ENCODE results near the gene RYK.
"Not testable (repeated sequence)": the region's sequence is repeated elsewhere in the genome, so short reads cannot be mapped to it uniquely, and the experiment has no call there.

Gene RYK

GRCh38 chr3:134216851-134217250, 33.8 kb downstream of the RYK start:
- no peak for DNase-seq

- peak in 3 of 51 donors; percentile 6 to 7 (median 6) for DNase-seq
Measured at GRCh38 chr3:134216191-134216764, 34.4 kb downstream of the RYK start.

GRCh38 chr3:134214239-134214638, 36.4 kb downstream of the RYK start:
- DNase-seq = no peak

GRCh38 chr3:134212967-134213665, 37.5 kb downstream of the RYK start:
- peak in 48 of 51 donors; percentile 4 to 93 (median 60) for DNase-seq

- peak in 4 of 51 donors; percentile 1 to 20 (median 7) for DNase-seq
Measured at GRCh38 chr3:134211797-134212196, 38.9 kb downstream of the RYK start.

- no peak for DNase-seq
Measured at GRCh38 chr3:134205451-134205850, 45.2 kb downstream of the RYK start.

GRCh38 chr3:134201201-134202130, 49.2 kb downstream of the RYK start:
- DNase-seq = no peak

- not testable (repeated sequence) for DNase-seq
Measured at GRCh38 chr3:134199880-134200279, 50.8 kb downstream of the RYK start.

GRCh38 chr3:134199240-134199639, 51.4 kb downstream of the RYK start:
- DNase-seq = no peak

GRCh38 chr3:134198414-134198813, 52.2 kb downstream of the RYK start:
- no peak for DNase-seq

- DNase-seq = peak in 3 of 51 donors; percentile 10 to 24 (median 22)
Measured at GRCh38 chr3:134197681-134198261, 52.9 kb downstream of the RYK start.

GRCh38 chr3:134194247-134194646, 56.4 kb downstream of the RYK start:
- no peak for DNase-seq

GRCh38 chr3:134190250-134190649, 60.4 kb downstream of the RYK start:
- no peak for DNase-seq

GRCh38 chr3:134189849-134190248, 60.8 kb downstream of the RYK start:
- DNase-seq = no peak

- no peak for DNase-seq
Measured at GRCh38 chr3:134186391-134186790, 64.3 kb downstream of the RYK start.

GRCh38 chr3:134180761-134181160, 69.9 kb downstream of the RYK start:
- no peak for DNase-seq

GRCh38 chr3:134179508-134179907, 71.2 kb downstream of the RYK start:
- DNase-seq = no peak

- DNase-seq = no peak
Measured at GRCh38 chr3:134163096-134163495, 87.6 kb downstream of the RYK start.

- DNase-seq = no peak
Measured at GRCh38 chr3:134161898-134162615, 88.6 kb downstream of the RYK start.

GRCh38 chr3:134155446-134155845, 95.2 kb downstream of the RYK start:
- DNase-seq = no peak

GRCh38 chr3:134153761-134154160, 96.9 kb downstream of the RYK start:
- no peak for DNase-seq
